HG02610 (cell line): ENCODE results near the gene PROC.

Experiments used
- ATAC-seq: cut with Tn5 transposase; IDR thresholded peaks from one replicate; pipeline ENCODE4 v1.9.1; 2021; ENCODE audit warnings: mild to moderate bottlenecking, moderate library complexity; ENCODE audit not compliant: unreplicated experiment

Gene PROC

DNA sequence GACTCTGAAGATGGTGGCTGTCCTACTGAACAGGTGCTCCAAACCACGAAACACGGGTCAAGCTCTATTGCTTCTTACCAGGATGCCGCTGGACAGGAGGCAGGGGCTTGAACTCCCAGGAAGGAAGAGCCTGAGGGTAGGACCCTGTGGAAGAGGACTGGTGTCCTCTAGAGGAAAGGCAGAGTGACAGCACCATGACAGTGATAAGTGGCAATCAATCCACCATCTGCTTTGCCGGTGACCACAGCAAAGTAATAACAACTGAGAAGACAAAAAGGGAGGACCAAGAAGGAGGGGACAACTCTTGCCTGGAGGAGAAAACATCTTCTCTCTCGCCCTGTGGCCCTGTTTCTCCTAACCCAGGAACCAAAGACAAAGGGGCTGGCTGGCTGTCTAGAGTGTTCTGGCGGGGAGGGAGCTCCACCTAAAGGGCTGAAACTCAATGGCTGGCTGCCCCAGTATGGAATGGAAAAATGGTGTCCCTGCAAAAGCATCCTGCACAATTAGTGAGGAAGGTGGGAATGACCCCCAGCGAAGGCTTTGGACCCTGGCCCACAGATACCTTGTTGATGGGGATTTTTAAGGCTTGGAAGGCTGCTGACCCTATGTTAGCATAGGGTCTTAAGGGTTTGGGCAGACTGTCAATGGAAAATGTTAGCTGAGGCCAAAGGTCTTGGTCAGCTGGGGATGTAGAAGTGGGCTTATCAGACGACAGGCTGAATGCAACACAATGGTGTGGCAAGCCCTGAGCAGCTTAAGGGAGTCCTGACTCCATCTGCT lies 35.4 kb downstream of the PROC start:
- ATAC-seq, result no peak

DNA sequence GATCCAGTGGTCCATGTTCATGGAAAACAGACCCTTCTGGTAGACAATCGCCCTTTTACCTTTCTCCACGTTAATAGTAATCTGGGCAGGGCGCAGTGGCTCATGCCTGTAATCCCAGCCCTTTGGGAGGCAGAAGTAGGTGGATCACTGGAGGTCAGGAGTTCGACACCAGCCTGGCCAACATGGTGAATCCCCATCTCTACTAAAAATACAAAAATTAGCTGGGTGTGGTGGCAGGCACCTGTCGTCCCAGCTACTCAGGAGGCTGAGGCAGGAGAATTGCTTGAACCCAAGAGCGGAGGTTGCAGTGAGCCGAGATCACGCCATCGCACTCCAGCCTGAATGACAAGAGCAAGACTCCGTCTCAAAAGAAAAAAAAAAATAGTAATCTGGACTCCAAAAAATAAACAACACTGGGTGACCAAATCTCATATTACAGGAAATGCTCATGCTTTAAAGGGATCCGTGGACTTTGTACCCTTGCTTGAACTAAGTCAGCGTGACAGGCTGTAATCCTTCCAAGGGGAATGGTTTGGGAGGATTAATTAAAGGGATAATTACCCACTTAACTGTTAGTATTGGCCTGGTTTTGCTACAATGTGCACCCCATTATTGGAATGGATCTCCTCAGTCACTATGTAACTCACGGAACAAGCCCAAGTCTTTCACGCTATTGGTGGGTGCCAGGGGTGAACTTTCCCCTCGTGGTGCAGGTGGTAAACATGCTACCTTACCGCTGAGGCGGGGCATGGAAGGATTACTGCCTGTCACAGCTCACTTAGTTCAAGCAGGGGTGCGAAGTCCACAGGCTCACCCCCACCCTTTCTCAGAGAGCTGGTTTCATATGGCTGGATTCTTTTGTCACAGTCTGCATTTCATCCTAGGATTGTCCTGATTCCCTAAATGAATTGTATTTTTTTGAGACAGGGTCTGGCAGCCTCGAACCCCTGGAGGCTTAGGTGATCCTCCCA lies 36.7 kb downstream of the PROC start:
- ATAC-seq, result no peak

DNA sequence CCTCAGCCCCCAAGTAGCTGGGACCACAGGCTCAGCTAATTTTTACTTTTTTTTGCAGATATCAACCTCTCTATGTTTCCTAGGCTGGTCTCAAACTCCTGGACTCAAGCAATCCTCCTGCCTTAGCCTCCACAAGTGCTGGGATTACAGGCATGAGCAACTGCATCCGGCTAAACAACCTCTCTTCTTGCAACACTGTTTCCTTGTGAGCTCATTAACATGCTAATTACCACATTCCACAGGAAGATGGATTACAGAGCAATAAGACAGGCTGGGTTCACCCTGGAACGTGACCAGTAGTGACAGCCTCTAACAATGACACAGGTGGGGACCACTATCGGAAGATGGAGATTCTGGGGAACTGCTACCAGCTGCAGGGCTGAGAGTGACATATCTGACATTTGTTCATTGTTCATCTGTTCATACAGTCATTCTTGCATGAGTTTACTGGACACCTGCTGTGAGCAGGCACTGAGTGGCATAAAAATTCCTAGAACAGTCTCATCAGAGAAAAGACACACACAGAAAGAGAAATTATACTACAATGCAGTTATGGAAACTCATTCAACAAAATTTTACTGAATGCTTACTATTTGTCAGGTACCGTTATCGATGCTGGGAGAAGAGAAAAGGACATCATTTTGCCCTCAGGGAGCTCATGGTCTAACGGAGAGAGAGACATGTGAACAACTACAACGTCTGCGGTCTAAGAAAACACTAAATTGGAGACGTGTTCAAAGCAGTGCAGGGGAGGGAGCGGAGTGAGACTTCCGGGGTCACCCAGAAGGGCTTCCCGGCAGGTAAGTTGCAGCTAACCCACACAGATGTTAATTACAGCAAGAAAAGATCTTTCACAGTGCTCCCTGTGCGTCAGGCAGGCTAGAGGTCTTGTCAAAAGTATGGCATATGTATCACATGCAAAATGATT lies 37.6 kb downstream of the PROC start:
- ATAC-seq, result no peak

DNA sequence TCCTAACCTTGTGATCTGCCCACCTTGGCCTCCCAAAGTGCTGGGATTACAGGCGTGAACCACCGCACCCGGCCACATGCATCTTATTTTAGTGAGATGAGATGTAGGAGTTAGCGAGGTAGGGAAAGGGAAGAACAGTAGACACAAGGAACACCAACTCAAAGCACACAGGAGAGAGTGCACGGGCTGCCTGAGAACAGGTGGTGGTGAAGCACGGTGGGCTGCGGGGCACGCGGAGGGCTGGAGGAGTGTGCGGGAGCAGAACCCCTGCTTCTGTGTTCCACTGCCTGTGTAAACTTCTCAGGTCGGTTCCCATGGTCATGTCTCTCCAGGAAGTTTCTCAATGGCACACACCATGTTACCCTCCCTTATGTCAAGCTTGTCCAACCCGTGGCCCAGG lies 38.7 kb downstream of the PROC start:
- no peak for ATAC-seq

DNA sequence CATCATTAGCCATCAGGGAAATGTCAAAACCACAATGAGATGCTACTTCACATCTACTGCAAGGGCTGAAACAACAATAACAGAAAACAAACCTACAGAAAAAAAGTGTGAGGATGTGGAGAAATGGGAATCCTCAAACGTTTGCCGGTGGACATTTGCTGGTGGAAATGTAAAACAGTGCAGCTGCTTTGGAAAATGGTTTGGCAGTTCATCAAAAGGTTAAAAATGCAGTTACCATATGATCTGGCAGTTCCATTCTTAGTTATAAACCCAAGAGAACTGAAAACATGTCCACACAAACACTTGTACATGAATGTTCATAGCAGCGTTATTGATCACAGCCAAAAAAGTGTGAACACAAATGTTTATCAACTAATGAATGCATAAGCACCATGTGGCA lies 44.2 kb downstream of the PROC start:
- ATAC-seq, result no peak

DNA sequence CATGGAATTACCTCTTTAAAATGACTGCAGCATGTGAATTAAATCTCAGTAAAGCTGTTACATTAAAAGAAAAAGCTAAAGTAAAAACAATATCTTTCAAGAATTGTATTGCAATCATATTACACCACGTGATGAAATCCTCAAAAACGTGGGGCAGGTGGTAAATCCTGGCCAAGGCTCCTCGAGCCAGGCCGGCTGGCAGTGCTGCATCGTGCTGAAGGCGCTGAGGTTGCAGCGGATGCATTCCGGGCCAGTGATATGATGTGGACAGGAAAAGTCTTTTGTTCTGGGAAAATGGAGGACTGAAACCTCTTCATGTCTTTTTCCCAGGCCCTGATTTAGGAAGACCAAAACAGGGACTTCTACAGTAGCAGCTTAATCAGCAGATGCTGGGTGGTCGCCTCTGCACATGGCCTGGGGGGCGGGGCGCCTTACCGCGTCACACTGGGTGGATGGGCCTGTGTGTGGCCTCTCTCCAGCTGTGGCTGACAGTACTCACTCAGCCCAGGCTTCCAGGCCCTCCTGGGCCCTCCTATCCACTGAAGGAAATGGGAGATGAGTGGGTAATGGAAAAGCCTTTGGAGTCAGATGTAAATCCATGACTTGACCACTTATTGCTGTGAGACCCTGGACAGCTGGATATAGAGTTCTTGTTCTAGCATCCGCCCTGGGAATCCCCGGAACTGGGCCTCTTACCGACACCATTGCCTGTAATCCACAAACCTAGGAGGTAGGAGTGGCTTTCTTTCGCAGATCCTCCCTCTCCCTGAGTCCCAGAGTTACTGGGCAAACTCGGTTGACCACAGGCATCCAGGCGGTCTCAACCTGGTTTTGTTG lies 45.1 kb downstream of the PROC start:
- no peak for ATAC-seq

DNA sequence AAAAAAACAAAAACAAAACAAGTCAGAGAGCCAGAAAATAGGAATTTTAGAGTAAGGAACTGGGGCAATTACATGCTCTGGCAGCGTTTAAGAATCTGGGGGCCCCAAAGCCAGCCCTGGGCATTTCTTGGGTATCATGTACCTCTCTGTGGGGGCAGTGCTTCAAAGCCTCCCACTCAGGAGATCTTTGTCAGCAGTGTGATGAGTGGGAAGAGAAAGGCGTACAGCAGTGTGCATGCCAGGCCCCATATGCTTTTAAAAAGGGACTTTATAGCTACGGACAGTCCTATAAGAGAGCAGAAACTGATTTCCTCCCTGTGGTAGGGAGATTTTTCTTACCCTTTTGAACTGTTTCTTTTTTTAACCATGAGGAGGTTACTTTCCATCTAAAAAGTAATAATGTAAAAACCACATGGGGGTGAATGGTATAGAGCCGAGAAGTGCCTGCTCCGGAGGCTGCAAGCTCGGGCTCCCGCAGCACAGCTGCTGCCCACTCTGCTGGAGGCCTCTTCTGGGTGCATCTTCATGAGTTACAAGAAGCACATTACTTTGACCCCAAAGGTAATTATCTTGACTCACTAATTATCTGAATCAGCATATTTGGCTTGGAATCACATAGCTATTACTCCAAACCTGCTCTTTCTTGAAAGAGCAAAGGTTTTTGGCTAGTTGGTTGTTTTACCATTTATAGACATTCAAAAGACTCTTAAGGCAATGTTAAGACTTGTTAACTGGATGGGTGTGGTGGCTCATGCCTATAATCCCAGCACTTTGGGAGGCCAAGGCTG lies 46.4 kb downstream of the PROC start:
- no peak for ATAC-seq

DNA sequence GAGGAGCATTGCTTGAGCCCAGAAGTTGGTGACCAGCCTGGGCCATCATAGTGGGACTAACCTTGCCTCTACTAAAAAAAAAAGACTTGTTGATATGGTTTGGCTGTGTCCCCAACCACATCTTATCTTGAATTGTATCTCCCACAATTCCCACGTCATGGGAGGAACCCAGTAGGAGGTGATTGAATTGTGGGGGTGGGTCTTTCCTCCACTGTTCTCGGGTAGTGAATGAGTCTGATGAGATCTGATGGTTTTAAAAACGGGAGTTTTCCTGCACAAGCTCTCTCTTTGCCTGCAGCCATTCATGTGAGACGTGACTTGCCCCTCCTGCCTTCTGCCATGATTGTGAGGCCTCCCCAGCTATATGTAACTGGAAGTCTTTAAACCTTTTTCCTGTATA lies 47.0 kb downstream of the PROC start:
- ATAC-seq, result no peak

DNA sequence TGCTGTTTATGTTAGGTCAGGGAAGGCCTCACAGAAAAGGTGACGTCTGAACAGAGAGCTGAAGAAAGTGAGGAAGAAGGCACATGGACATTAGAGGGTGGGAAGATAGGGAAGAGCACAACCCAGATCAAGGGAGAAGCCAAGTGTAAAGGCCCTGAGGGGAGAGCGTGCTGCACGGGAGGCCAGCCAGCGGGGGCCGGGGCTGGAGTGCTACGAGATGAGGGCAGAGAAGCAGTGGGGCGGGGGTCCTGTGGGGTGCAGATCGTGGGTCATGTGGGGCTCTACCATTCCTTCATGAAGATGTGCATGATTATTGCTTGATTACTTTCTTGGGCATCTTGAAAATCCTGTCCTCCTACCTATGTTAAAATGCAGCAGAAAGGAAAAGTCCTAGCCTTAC lies 50.8 kb downstream of the PROC start:
- no peak for ATAC-seq

DNA sequence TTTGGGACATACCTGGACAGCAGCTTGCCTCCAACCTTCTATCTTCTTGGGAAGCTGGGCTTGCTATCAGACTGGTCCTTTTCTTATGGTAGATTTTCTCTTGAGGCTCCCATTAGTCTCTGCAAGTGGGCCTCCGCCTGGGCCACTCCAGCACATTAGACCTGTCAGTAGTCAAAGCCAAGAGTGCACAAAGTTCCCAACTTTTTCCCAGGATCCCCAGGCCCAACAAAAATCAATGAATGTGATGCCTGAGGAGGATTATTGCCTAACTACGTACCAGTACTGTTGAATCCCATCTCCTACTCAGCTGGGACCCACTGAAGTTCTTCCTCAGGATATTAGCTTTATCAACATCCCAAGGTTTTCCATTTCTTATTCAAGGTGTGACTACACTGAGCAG lies 51.7 kb downstream of the PROC start:
- ATAC-seq, result no peak

DNA sequence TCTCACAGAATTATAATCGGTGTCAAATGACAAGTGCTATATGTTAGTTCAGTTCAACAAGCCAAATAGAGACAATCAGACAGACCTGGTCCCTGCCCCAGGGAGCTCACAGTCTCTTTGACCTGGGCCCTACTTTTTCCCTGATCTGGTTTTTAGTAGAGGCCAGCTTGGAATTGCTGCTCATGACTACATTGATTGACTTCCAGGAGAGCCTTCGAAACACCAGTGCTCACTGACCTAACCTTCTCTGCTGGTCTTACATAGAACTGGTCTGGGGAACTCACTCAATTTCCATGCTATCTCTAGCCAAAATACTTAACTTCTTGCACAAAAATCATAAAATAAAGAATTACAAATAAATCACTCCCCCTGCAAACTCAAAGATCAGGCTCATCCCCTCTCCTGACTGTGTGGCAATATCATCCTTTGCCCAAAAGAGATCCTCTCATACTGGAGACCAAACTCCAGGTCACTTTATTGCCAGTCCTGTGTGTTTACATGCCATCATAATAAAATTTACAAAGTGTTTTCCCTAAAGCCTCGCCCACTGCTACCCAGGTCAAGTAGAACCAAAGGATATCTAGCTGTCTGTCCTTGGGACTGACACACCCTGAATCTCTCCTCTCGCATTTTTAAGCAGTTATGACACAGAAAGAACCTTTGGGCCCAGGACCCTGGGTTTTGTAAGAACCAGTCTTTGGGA lies 53.2 kb downstream of the PROC start:
- no peak for ATAC-seq

DNA sequence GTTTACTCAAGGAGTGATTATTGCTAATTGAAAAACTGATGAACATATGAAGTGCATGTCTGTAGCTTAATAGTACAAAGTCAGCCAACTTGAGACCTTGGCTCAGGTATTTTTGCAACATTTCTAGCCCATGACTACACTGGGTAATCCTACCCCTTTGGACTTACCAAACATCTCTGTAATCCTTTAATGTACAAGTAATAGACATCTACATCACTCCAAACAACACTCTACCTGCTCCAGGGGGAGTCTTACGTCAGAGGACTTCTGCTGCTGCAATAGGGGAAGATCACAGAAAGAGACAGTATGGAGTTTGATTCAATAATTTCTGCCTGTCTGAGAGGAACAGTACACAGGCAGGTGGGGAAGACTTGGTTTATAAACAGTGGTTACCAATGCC lies 54.0 kb downstream of the PROC start:
- ATAC-seq, result no peak

DNA sequence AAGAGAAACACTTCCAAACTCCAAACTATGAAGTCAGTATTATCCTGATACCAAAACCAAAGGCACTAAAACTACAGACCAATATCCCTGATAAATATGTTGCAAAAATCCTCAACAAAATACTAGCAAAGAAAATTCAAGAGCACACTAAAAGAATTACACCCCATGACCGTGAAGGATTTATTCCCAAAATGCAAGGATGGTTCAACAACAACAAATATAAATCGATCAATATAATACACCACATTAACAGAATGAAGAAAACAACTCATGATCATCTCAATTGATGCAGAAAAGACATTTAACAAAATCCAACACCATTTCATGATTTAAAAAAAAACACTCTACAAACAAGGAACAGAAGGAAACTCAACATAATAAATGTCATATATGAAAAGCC lies 57.6 kb downstream of the PROC start:
- no peak for ATAC-seq
